C4-2B (cell line): Measurements from ENCODE around the gene FOXD4L6.
"Not testable (repeated sequence)": the region's sequence is repeated elsewhere in the genome, so short reads cannot be mapped to it uniquely, and the experiment has no call there.

Source experiments
- H3K27ac ChIP-seq: fragments of 450-650 bp; 2 replicates; pipeline ENCODE4 v1.5.1; 2017
- TF ChIP-seq, protein P1 (sequence below): fragments of 450-650 bp; conservative IDR thresholded peaks from 2 replicates; pipeline ENCODE4 v1.5.1; 2017; ENCODE audit warnings: mild to moderate bottlenecking

FOXD4L6 gene

DNA sequence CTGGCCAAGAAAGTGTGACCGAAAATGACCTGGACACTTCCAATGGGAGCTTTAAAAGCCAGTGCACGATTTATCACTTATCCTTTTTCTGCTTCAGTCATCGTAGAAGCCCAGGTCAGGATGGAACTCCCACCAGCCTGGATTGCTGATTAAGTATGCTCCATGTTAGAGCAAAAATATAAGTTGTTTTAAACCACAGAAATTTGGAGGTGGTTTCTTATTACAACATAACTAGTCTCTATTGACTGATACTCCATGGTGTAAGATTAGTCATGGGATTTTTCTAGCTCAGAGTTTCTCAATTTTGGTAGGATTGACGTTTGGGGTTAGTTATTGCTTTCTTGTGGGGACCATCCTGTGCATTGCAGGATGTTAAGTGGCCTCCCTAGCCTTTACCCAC is 29.7 kb downstream of the FOXD4L6 start:
- not testable (repeated sequence) for H3K27ac ChIP-seq

DNA sequence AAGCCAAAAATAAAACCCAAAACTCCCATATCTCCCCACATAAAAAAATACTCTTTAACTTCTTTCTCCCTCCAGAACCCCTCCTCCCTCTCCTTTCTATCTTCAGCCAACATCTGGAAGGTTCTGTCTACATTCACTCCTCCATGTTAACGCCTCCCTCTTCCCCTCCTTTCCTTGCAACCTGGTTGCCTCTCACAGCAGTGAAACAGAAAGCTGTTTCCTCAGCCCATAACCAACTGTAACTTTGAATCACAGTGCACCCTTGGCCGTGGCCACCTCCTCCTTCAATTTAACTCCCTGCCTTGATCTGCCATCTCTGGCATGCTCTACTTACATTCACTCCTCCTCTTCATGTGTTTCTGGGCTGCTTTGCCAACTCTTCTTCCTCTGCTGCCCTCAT is 33.4 kb downstream of the FOXD4L6 start:
- H3K27ac ChIP-seq, result not testable (repeated sequence)

DNA sequence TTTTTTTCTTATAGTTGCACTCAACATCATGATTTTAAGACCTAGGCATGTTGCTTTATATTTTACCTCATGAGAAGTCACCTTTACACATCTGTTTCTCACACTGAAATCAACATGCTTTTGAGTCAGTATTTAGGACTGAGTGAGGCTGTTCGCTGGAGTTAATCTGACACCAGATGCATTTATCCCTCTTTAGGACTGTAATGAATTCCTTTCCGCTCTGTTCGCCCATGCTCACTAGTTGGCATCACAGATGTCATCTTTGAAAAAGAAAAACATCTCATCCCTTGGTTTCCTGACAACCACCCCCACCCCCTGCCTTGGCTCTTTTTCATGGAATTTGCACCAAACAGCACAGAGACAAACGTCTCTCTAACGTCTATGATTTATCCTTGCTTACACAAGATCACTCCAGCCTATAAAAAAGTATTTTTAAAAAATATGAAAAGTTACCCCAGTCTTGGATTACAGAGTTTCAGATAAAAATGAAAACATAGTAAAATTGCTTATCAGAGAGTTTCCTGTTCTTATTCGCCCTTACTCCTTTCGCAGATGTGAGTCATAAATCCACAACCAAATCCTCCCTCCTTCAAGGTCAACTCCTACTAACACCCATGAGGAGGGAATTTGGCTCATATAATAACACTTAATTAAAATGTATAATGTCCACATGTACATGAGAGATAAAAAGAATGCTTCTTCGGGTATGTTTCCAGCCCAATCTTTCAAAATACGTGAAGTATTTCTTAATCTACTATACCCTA is 34.3 kb downstream of the FOXD4L6 start:
- not testable (repeated sequence) for H3K27ac ChIP-seq

DNA sequence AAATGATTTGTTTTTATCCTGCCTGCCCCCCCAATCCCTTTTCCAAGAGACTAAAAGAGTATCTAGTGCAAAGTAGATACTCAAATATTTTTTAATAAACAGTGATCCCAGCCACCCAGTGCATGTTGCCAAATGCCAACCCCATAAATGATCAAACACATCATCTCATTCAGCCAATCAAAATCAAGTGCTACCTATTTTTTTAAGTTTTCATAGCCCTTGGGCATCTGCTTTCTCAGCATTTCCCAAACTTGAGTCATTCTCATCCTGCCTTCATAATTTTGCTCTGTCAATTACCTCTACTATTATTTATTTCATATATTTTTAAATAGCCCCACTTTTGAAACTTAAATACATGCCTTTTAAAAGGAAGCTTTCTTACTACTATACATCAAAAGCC is 37.6 kb downstream of the FOXD4L6 start:
- H3K27ac ChIP-seq, result not testable (repeated sequence)

DNA sequence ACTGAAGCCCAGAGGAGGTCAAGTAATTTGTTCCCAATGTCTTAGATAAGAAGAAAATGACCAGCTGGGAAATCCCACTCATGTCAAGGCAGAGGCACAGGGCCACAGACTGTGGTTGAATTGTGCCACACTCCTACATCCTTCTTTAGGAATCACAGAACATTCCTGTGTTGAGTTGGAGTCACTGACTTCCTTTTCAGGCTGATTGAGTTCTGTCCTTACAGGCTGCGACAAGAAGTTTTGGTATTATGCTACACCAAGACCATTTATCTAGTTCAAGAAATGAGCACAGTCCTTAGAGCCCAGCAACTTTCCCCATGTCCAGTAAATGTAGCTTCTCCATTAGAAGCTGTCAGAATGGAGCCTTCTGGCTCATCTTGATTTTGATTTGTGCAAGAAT is 38.1 kb downstream of the FOXD4L6 start:
- not testable (repeated sequence) for H3K27ac ChIP-seq

DNA sequence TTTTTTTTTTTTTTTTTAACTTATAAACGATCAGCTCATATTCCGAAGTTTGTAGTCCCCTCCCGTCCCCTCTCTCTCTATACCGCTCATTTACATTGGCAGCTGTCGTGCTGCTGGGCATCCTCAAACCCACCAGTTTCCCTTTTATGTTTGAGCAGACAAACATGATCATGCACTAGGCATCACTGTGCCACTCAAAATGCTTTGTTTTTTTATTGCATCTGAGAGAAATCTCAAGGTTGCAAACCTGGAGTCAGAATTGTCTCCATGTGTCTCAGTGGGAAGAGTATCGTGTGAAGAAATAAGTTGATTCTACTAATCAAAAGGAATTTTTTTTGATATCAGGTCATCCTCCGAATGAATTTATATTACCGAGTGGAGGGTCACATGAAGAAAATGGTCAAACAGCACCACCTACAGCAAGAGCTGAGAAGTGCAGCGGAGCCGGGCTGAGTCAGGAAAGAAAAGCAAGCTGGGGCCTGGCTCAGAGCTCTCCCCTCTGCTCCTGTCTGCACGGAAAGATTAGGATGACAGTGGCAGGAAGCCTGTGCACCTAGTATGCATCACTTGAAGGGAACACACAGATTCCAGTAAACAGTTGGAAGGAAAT is 39.9 kb downstream of the FOXD4L6 start:
- H3K27ac ChIP-seq, result not testable (repeated sequence)
- TF ChIP-seq, protein P1, sequence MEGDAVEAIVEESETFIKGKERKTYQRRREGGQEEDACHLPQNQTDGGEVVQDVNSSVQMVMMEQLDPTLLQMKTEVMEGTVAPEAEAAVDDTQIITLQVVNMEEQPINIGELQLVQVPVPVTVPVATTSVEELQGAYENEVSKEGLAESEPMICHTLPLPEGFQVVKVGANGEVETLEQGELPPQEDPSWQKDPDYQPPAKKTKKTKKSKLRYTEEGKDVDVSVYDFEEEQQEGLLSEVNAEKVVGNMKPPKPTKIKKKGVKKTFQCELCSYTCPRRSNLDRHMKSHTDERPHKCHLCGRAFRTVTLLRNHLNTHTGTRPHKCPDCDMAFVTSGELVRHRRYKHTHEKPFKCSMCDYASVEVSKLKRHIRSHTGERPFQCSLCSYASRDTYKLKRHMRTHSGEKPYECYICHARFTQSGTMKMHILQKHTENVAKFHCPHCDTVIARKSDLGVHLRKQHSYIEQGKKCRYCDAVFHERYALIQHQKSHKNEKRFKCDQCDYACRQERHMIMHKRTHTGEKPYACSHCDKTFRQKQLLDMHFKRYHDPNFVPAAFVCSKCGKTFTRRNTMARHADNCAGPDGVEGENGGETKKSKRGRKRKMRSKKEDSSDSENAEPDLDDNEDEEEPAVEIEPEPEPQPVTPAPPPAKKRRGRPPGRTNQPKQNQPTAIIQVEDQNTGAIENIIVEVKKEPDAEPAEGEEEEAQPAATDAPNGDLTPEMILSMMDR, result peak; percentile 78

DNA sequence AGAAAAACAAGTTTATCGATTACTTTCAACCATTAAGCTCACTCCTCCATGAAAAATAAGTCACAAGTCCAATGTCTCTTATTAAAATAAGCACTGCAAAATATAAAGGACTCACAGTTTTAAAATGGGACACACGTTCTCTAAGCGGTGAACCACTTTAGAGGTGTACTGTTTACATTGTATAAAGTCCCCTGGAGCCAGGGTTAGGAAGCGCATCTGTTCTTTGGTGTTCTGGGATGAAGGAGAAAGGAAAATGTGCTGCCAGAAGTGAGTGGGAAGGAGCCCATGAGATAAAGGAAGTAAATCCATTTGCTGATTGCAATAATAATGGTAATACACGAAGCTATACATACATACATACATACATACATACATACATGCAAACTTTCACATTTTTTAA is 40.6 kb downstream of the FOXD4L6 start:
- H3K27ac ChIP-seq, result not testable (repeated sequence)

DNA sequence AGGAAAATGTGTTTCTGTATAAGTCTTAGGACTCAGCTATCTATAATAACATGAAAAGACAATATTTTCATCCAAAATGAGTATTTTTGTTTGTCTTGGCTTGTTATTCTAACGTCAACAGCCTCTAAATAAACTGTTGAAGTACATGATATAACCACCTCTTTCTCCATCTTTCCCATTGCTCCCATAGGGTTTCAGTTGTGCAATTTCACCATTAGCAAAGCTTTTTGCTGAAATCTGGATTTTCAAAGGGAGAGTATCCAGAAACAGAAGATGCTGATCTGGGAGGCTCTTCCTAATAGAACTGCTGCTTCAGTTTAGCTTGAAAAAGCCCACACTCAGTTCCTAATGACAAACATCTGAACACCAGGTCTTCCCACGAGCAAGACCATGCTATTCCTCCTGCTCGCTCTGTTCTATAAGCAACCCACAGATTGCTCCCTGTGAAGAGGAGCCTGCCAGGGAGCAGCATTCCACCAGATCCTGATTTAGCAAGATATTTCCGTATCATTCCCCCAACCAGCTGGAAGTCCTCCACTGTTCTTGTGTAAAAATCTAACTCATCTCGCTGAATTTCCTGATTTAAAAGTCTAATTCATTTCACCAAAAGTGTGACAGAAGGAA is 41.2 kb downstream of the FOXD4L6 start:
- not testable (repeated sequence) for H3K27ac ChIP-seq

DNA sequence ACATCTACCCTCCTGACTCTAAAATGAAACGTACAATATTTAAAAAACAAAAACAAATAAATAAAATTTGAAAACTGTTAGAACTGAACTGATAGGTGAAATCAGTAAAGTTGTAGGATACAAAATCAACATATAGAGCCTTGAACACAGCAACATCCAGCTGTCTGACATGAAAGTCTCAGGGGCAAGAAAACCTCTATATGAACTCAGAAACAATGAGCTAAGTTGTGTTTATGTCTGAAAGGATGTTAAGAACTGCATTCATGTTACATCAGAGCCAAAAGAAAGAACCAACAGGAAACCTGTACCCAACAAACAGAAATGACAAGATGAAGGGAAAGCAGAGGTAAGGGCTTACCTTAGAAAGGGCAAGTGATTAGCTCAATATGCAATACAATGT is 41.8 kb downstream of the FOXD4L6 start:
- not testable (repeated sequence) for H3K27ac ChIP-seq

DNA sequence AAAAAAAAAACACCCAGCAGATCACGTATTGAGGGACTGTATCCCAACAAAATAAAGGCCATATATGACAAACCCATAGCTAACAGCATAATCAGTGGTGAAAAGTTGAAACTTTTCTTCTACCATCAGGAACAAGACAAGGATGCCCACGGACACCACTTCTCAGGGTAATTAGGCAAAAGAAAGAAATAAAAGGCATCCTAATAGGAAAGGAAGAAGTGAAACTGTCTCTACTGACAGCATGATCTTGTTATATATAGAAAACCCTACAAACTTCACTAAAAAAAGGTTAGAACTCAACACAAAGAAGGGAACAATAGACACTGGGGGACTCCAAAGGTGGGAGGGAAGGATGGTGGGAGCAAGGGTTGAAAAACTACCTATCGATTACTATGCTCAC is 42.3 kb downstream of the FOXD4L6 start:
- not testable (repeated sequence) for H3K27ac ChIP-seq

DNA sequence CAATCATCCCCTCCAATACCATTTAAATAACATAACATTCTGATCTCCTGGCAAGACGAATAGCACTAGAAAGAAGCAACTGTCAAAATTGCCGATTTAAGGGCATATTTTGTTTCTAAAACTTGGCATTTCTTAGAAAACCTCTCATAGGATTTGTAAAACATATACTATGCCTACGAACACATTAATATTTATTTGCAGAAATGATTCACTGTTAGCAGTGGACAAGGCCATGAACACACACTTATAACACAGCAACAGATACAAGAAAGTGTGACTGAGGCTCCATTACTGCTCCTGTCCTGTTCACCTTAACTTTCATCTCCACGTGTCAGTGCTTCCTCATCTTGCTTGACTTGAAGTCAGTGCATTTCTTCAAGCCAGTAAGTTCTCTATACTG is 46.1 kb downstream of the FOXD4L6 start:
- not testable (repeated sequence) for H3K27ac ChIP-seq

DNA sequence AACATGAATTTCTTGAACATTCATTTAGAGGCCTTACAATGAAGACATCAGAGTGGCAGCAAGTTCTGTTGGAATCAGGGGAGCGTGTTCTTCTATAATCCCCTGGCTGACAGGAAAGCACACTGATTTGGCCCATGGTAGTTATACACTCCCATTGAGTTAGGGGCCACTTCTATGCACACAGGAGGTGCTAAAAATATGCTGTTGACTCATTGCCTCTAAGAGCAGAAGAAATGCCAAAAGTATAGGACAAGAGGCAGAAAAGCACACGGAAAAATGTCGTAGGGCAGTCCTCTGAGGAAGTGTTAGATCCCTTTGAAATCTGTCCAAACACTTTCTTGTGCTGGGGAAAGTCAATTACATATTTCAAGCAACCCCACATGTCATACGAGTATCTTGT is 49.0 kb downstream of the FOXD4L6 start:
- H3K27ac ChIP-seq, result not testable (repeated sequence)

DNA sequence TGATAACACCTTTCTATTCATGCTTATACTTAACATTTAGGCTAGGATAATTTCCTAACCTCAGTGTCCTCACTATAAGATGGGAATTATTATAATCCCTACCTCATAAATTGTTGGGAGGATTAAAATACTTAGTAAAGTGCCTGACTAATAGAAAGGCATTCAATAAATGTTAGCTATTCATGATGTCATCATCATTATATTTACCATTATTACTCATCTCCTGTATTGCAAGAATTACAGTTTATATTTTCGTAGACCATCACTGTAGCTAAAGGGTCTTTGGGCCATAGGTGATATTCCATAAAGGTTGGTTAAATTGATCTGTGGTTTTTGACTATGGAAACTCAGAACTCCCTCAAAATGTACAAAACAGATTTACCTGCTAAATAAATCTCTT is 50.9 kb downstream of the FOXD4L6 start:
- not testable (repeated sequence) for H3K27ac ChIP-seq
